Mononuclear cell (primary cell): ENCODE measurements around the gene WBP1L. TPM values are rescaled to one million over a fixed set of nuclear protein-coding genes. Genes with fewer than 3 reads are reported as not detected.
"Not testable (repeated sequence)": the region's sequence is repeated elsewhere in the genome, so short reads cannot be mapped to it uniquely, and the experiment has no call there.

Experiments used
- H3K27me3 ChIP-seq: 2 replicates; pipeline ENCODE4 v1.6.0; 2011; ENCODE audit warnings: low read length, control low read depth; ENCODE audit not compliant: insufficient read depth
- H3K4me1 ChIP-seq: 2 replicates; pipeline ENCODE4 v1.5.1; 2011; ENCODE audit warnings: mild to moderate bottlenecking, low read length, control low read depth; ENCODE audit not compliant: insufficient read depth
- H3K4me3 ChIP-seq: 2 replicates; pipeline ENCODE4 v1.5.1; 2011; ENCODE audit warnings: mild to moderate bottlenecking, low read length, moderate library complexity
- H3K9me3 ChIP-seq: 2 replicates; pipeline ENCODE4 v1.5.1; 2011; ENCODE audit warnings: low read depth, mild to moderate bottlenecking, control low read depth, low read length
- total RNA-seq: library from RNA; depleted of rRNA; stranded (reverse); fragments of >200 nt; gene quantifications from one replicate; pipeline ENCODE4 v1.2.3, GENCODE V29; 2012

WBP1L gene
- total RNA-seq, 1 donor, result 6.7 TPM

GRCh38 chr10:102714621-102715455 lies 28.9 kb upstream of the WBP1L start, which contains the start of gene SFXN2:
SFXN2 (plus strand) TSS chr10:102714636; CDS start chr10:102726637, 12,001 bp downstream.
- H3K27me3 ChIP-seq, result no peaks in the 10 kb centered on the region
- H3K4me1 ChIP-seq, result peaks cover 27% of the 10 kb centered on the region
- H3K4me3 ChIP-seq, result peak within 1 kb of the TSS; percentile 76
- no peaks in the 10 kb centered on the region for H3K9me3 ChIP-seq

- Histone ChIP-seq H3K4me3 (no peak overlapping the region), H3K9me3 (no peaks in the 10 kb centered on the region), H3K27me3 (no peaks in the 10 kb centered on the region), H3K4me1 (peaks cover 27% of the 10 kb centered on the region)
These were observed 27.9 kb upstream of the WBP1L start for GRCh38 chr10:102715880-102716279.

GRCh38 chr10:102716900-102717565 lies 26.7 kb upstream of the WBP1L start:
- peaks cover 27% of the 10 kb centered on the region for H3K4me1 ChIP-seq

GRCh38 chr10:102718220-102718619 lies 25.5 kb upstream of the WBP1L start:
- H3K9me3 ChIP-seq, result no peaks in the 10 kb centered on the region
- H3K27me3 ChIP-seq, result no peaks in the 10 kb centered on the region
- peaks cover 24% of the 10 kb centered on the region for H3K4me1 ChIP-seq
- no peak overlapping the region for H3K4me3 ChIP-seq

More at GRCh38 chr10:102716900-102717565, 26.7 kb upstream of the WBP1L start:
- H3K27me3 ChIP-seq, H3K9me3 ChIP-seq, H3K4me3 ChIP-seq: not testable (repeated sequence)

- Histone ChIP-seq H3K4me1 (peaks cover 12% of the 10 kb centered on the region), H3K9me3 (no peaks in the 10 kb centered on the region), H3K4me3 (no peak overlapping the region), H3K27me3 (no peaks in the 10 kb centered on the region)
These were observed 23.4 kb upstream of the WBP1L start for GRCh38 chr10:102720337-102720736.

GRCh38 chr10:102720775-102721301 lies 22.9 kb upstream of the WBP1L start:
- H3K4me3 ChIP-seq, result no peak overlapping the region
- no peaks in the 10 kb centered on the region for H3K27me3 ChIP-seq
- H3K9me3 ChIP-seq, result no peaks in the 10 kb centered on the region
- H3K4me1 ChIP-seq, result peaks cover 7% of the 10 kb centered on the region

- H3K4me1 ChIP-seq, result peaks cover 7% of the 10 kb centered on the region
- no peak overlapping the region for H3K4me3 ChIP-seq
- H3K9me3 ChIP-seq, result no peaks in the 10 kb centered on the region
- no peaks in the 10 kb centered on the region for H3K27me3 ChIP-seq
These were observed 21.8 kb upstream of the WBP1L start for GRCh38 chr10:102721954-102722353.

- H3K9me3 ChIP-seq, result no peaks in the 10 kb centered on the region
- H3K4me1 ChIP-seq, result peaks cover 2% of the 10 kb centered on the region
- H3K27me3 ChIP-seq, result no peaks in the 10 kb centered on the region
- no peak overlapping the region for H3K4me3 ChIP-seq
These were observed 19.8 kb upstream of the WBP1L start for GRCh38 chr10:102723989-102724388.

GRCh38 chr10:102726274-102726673 lies 17.5 kb upstream of the WBP1L start:
- Histone ChIP-seq H3K27me3 (no peaks in the 10 kb centered on the region), H3K4me3 (no peak overlapping the region), H3K9me3 (no peaks in the 10 kb centered on the region), H3K4me1 (peaks cover 5% of the 10 kb centered on the region)

GRCh38 chr10:102727037-102727818 lies 16.5 kb upstream of the WBP1L start:
- peaks cover 5% of the 10 kb centered on the region for H3K4me1 ChIP-seq
- H3K27me3 ChIP-seq, result no peaks in the 10 kb centered on the region

GRCh38 chr10:102729029-102730026 lies 14.4 kb upstream of the WBP1L start:
- Histone ChIP-seq H3K4me1 (peaks cover 5% of the 10 kb centered on the region), H3K9me3 (no peaks in the 10 kb centered on the region), H3K27me3 (no peaks in the 10 kb centered on the region), H3K4me3 (no peak overlapping the region)

More at GRCh38 chr10:102727037-102727818, 16.5 kb upstream of the WBP1L start:
- no peak overlapping the region for H3K4me3 ChIP-seq
- H3K9me3 ChIP-seq, result no peaks in the 10 kb centered on the region

GRCh38 chr10:102731222-102731800 lies 12.4 kb upstream of the WBP1L start:
- no peak overlapping the region for H3K4me3 ChIP-seq
- H3K9me3 ChIP-seq, result no peaks in the 10 kb centered on the region
- H3K27me3 ChIP-seq, result no peaks in the 10 kb centered on the region
- peaks cover 5% of the 10 kb centered on the region for H3K4me1 ChIP-seq

- no peaks in the 10 kb centered on the region for H3K27me3 ChIP-seq
- H3K4me3 ChIP-seq, result no peak overlapping the region
- H3K4me1 ChIP-seq, result peaks cover 5% of the 10 kb centered on the region
- no peaks in the 10 kb centered on the region for H3K9me3 ChIP-seq
These were observed 11.1 kb upstream of the WBP1L start for GRCh38 chr10:102732661-102733060.
